Measurements from ENCODE around the gene POM121. TPM values are rescaled to one million over a fixed set of nuclear protein-coding genes. Genes with fewer than 3 reads are reported as not detected.
A peak's percentile ranks its signal among the peaks of the same experiment; 100 is the strongest.
"Not testable (repeated sequence)": the region's sequence is repeated elsewhere in the genome, so short reads cannot be mapped to it uniquely, and the experiment has no call there.

POM121 gene
- total RNA-seq, result 21.9 TPM

GRCh38 chr7:72924733-72925545 is at the start of gene POM121:
Gene POM121 (plus strand): TSS chr7:72925095. CDS start chr7:72925122, 27 bp downstream.
- TF ChIP-seq POLR2AphosphoS5 (IDR thresholded peaks at IDR 0.05; ENCODE audit: insufficient read depth in 1 of 2, low read depth in 1 of 2) (peak in 1 of 2 donors; percentile 79), POLR2A (IDR thresholded peaks at IDR 0.05) (peak in 1 of 2 donors; percentile 3), CTCF (IDR thresholded peaks at IDR 0.05) (no peak)
- Histone ChIP-seq H3K27me3 (no peaks in the 10 kb centered on the region), H3K4me3 (peak within 1 kb of the TSS; percentile 74 to 81), H3K27ac (peak within 1 kb of the TSS; percentile 84), H3K36me3 (peaks cover 5 to 32% of the 10 kb centered on the region in 2 donors), H3K4me1 (peaks cover 27% of the 10 kb centered on the region), H3K9me3 (no peaks in the 10 kb centered on the region)
- peak; percentile 82 to 89 for DNase-seq (ENCODE audit: extremely low spot score in 2 of 2)
- intact Hi-C loops (cut with DNase I), result no loop called here

GRCh38 chr7:72879079-72879736 is 45.7 kb upstream of the POM121 start:
- H3K36me3 ChIP-seq; H3K4me1 ChIP-seq; intact Hi-C loops (cut with DNase I); H3K9me3 ChIP-seq; H3K27me3 ChIP-seq: not testable (repeated sequence)
- peak; percentile 63 to 79 for TF ChIP-seq POLR2AphosphoS5 (IDR thresholded peaks at IDR 0.05; ENCODE audit: insufficient read depth in 1 of 2, low read depth in 1 of 2)
- peak overlapping the region; percentile 80 for H3K27ac ChIP-seq
- DNase-seq (ENCODE audit: extremely low spot score in 2 of 2), result peak in 1 of 2 donors; percentile 87
- peak overlapping the region; percentile 71 to 75 for H3K4me3 ChIP-seq

- H3K27ac ChIP-seq, result peak overlapping the region; percentile 80
- not testable (repeated sequence) for H3K4me1 ChIP-seq
- DNase-seq (ENCODE audit: extremely low spot score in 2 of 2), result peak in 1 of 2 donors; percentile 86
These were observed 45.1 kb upstream of the POM121 start for GRCh38 chr7:72879737-72880215.

GRCh38 chr7:72891750-72892149 is 33.1 kb upstream of the POM121 start:
- H3K27ac ChIP-seq; intact Hi-C loops (cut with DNase I); H3K4me1 ChIP-seq; DNase-seq (ENCODE audit: extremely low spot score in 2 of 2); H3K27me3 ChIP-seq; H3K9me3 ChIP-seq; H3K4me3 ChIP-seq: not testable (repeated sequence)
- H3K36me3 ChIP-seq, result peaks cover 0 to 27% of the 10 kb centered on the region in 2 donors

More at GRCh38 chr7:72879737-72880215, 45.1 kb upstream of the POM121 start:
- peak overlapping the region; percentile 71 to 75 for H3K4me3 ChIP-seq
- intact Hi-C loops (cut with DNase I); H3K36me3 ChIP-seq; H3K27me3 ChIP-seq; H3K9me3 ChIP-seq: not testable (repeated sequence)

- H3K9me3 ChIP-seq; DNase-seq (ENCODE audit: extremely low spot score in 2 of 2); H3K27ac ChIP-seq; H3K27me3 ChIP-seq; H3K4me3 ChIP-seq; H3K4me1 ChIP-seq; intact Hi-C loops (cut with DNase I): not testable (repeated sequence)
- H3K36me3 ChIP-seq, result peaks cover 0 to 15% of the 10 kb centered on the region in 2 donors
These were observed 20.2 kb upstream of the POM121 start for GRCh38 chr7:72904740-72905139.

- H3K9me3 ChIP-seq; DNase-seq (ENCODE audit: extremely low spot score in 2 of 2); H3K27me3 ChIP-seq; H3K27ac ChIP-seq; H3K4me1 ChIP-seq; H3K36me3 ChIP-seq; H3K4me3 ChIP-seq; intact Hi-C loops (cut with DNase I): not testable (repeated sequence)
These were observed 16.5 kb upstream of the POM121 start for GRCh38 chr7:72908422-72908821.

GRCh38 chr7:72911395-72911794 is 13.5 kb upstream of the POM121 start:
- H3K9me3 ChIP-seq; H3K4me3 ChIP-seq; H3K4me1 ChIP-seq; H3K27me3 ChIP-seq; H3K27ac ChIP-seq; DNase-seq (ENCODE audit: extremely low spot score in 2 of 2); intact Hi-C loops (cut with DNase I): not testable (repeated sequence)
- H3K36me3 ChIP-seq, result peaks cover 0 to 11% of the 10 kb centered on the region in 2 donors

- DNase-seq (ENCODE audit: extremely low spot score in 2 of 2); intact Hi-C loops (cut with DNase I): not testable (repeated sequence)
- H3K36me3 ChIP-seq, result peaks cover 0 to 11% of the 10 kb centered on the region in 2 donors
These were observed 11.1 kb upstream of the POM121 start for GRCh38 chr7:72913750-72914149.

More at GRCh38 chr7:72913750-72914149, 11.1 kb upstream of the POM121 start:
- H3K4me3 ChIP-seq, H3K27me3 ChIP-seq, H3K4me1 ChIP-seq, H3K27ac ChIP-seq, H3K9me3 ChIP-seq: not testable (repeated sequence)

All from vagina (tissue), 2 donors.